Caki2 (cell line): Measurements from ENCODE around the gene PDS5A. TPM values are rescaled to one million over a fixed set of nuclear protein-coding genes. Genes with fewer than 3 reads are reported as not detected.
"Not testable (repeated sequence)": the region's sequence is repeated elsewhere in the genome, so short reads cannot be mapped to it uniquely, and the experiment has no call there.

Experiments
- DNase-seq: peaks from one replicate; pipeline ENCODE4 v3.0.0-alpha.2; 2015; ENCODE audit warnings: low read depth
- in situ Hi-C: cut with HindIII; loops from 2 replicates; pipeline ENCODE4 v1.10.0; 2016; ENCODE audit warnings: low sequenced_read_pairs, low pct_unique_long_range_greater_than_20kb, mixed read lengths
- total RNA-seq: library from RNA; depleted of rRNA; stranded (reverse); fragments of >200 nt; shearing (Covaris generic); gene quantifications from 2 replicates; pipeline ENCODE4 v1.2.3, GENCODE V29; 2014; ENCODE audit warnings: low replicate concordance; rRNA removed

Gene PDS5A
- total RNA-seq, 1 experiment from 2014 or later: 42.3 TPM

DNA sequence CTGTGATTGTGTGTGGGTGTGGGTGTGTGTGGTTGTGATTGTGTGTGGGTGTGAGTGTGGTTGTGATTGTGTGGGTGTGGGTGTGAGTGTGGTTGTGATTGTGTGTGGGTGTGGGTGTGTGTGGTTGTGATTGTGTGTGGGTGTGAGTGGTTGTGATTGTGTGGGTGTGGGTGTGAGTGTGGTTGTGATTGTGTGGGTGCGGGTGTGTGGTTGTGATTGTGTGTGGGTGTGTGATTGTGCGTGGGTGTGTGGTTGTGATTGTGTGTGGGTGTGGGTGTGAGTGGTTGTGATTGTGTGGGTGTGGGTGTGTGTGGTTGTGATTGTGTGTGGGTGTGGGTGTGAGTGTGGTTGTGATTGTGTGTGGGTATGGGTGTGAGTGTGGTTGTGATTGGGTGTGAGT lies 163.9 kb downstream of the PDS5A start:
- DNase-seq, in situ Hi-C loops: not testable (repeated sequence)

DNA sequence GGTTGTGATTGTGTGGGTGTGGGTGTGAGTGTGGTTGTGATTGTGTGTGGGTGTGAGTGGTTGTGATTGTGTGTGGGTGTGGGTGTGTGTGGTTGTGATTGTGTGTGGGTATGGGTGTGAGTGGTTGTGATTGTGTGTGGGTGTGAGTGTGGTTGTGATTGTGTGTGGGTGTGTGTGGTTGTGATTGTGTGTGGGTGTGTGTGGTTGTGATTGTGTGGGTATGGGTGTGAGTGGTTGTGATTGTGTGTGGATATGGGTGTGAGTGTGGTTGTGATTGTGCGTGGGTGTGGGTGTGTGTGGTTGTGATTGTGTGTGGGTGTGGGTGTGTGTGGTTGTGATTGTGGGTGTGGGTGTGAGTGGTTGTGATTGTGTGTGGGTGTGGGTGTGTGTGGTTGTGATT lies 164.7 kb downstream of the PDS5A start:
- DNase-seq, in situ Hi-C loops: not testable (repeated sequence)

- peak; percentile 39 for DNase-seq
- in situ Hi-C loops: no loop called here
Observed at GRCh38 chr4:39812500-39812899, 165.2 kb downstream of the PDS5A start.

- DNase-seq: no peak
Observed at GRCh38 chr4:39808231-39808749, 169.4 kb downstream of the PDS5A start.

GRCh38 chr4:39802005-39802404 lies 175.7 kb downstream of the PDS5A start:
- DNase-seq: no peak
- in situ Hi-C loops: no loop called here

More at GRCh38 chr4:39808231-39808749, 169.4 kb downstream of the PDS5A start:
- in situ Hi-C loops: no loop called here

GRCh38 chr4:39792976-39793375 lies 184.7 kb downstream of the PDS5A start:
- DNase-seq, in situ Hi-C loops: not testable (repeated sequence)

GRCh38 chr4:39792529-39792928 lies 185.2 kb downstream of the PDS5A start:
- no peak for DNase-seq

GRCh38 chr4:39792128-39792527 lies 185.6 kb downstream of the PDS5A start:
- DNase-seq: no peak
- in situ Hi-C loops: no loop called here

More at GRCh38 chr4:39792529-39792928, 185.2 kb downstream of the PDS5A start:
- in situ Hi-C loops: no loop called here

GRCh38 chr4:39786838-39787237 lies 190.9 kb downstream of the PDS5A start:
- in situ Hi-C loops: no loop called here
- no peak for DNase-seq

GRCh38 chr4:39785083-39785482 lies 192.6 kb downstream of the PDS5A start:
- DNase-seq: no peak

GRCh38 chr4:39781988-39782387 lies 195.7 kb downstream of the PDS5A start:
- DNase-seq, in situ Hi-C loops: not testable (repeated sequence)

More at GRCh38 chr4:39785083-39785482, 192.6 kb downstream of the PDS5A start:
- in situ Hi-C loops: no loop called here

Other genes starting within 250 kb of the PDS5A start
- gene N4BP2, start 78.9 kb upstream of the PDS5A start, total RNA-seq: 1.6 and 5.1 TPM in 2 replicates
- 0.24 TPM in 1 of 2 replicates, not detected in the other for gene RHOH, start 219.1 kb upstream of the PDS5A start, total RNA-seq